GM12878 (cell line): ENCODE measurements around the gene E2F1.

Experiments used
- BCL3 ChIP-seq: IDR thresholded peaks from 2 replicates; pipeline ENCODE4 v1.6.1; 2011; ENCODE audit warnings: borderline replicate concordance, low read depth, mild to moderate bottlenecking, moderate library complexity, low read length; ENCODE audit not compliant: insufficient read depth, poor library complexity, severe bottlenecking
- BHLHE40 ChIP-seq, 2 experiments: fragments of 450-650 bp in 1 of 2; IDR thresholded peaks; 2 replicates each; pipeline ENCODE4 v1.6.1; 2011 to 2017; ENCODE audit warnings: low read depth in 2 of 2, borderline replicate concordance in 1 of 2, improper control_type of control experiment in 1 of 2, low read length in 1 of 2, mild to moderate bottlenecking in 1 of 2
- CTCF ChIP-seq, 3 experiments: IDR thresholded peaks in 2 of 3; conservative IDR thresholded peaks in 1 of 3; 2 replicates each; pipeline ENCODE4 v1.5.1; 2011; ENCODE audit warnings: low read depth in 3 of 3, low read length in 3 of 3, mild to moderate bottlenecking in 3 of 3, control low read depth in 2 of 3, moderate library complexity in 2 of 3, inconsistent platforms in 1 of 3, mixed read lengths in 1 of 3; ENCODE audit not compliant: control insufficient read depth in 2 of 3, insufficient read depth in 1 of 3; ENCODE audit errors: extremely low read depth in 1 of 3
- DPF2 ChIP-seq: fragments of 450-650 bp; IDR thresholded peaks from 2 replicates; pipeline ENCODE4 v1.6.1; 2017; ENCODE audit warnings: mild to moderate bottlenecking
- FOXM1 ChIP-seq: IDR thresholded peaks from 2 replicates; pipeline ENCODE4 v1.6.1; 2012; ENCODE audit warnings: low read depth, mild to moderate bottlenecking, inconsistent platforms, low read length, moderate library complexity
- JUNB ChIP-seq: IDR thresholded peaks from 2 replicates; pipeline ENCODE4 v1.6.1; 2016; ENCODE audit warnings: antibody characterized with exemption, mild to moderate bottlenecking
- POLR2A ChIP-seq: IDR thresholded peaks from 2 replicates; pipeline ENCODE4 v1.6.1; 2011; ENCODE audit warnings: low read depth, mild to moderate bottlenecking, low read length
- POU2F2 ChIP-seq: IDR thresholded peaks from 3 replicates; pipeline ENCODE4 v1.6.1; 2011; ENCODE audit warnings: low read depth, mild to moderate bottlenecking, low read length, borderline replicate concordance
- RFX5 ChIP-seq: IDR thresholded peaks from 2 replicates; pipeline ENCODE4 v1.6.1; 2011; ENCODE audit warnings: low read depth, low read length, improper control_type of control experiment
- SP1 ChIP-seq: IDR thresholded peaks from one replicate; pipeline ENCODE4 v1.6.1; 2011; ENCODE audit warnings: low read depth, low read length
- TAF1 ChIP-seq: IDR thresholded peaks from 2 replicates; pipeline ENCODE4 v1.6.1; 2011; ENCODE audit warnings: mild to moderate bottlenecking, low read depth, low read length, borderline replicate concordance
- ZNF24 ChIP-seq: fragments of 450-650 bp; IDR thresholded peaks from 2 replicates; pipeline ENCODE4 v1.6.1; 2017; ENCODE audit warnings: antibody characterized with exemption, mild to moderate bottlenecking
- ZZZ3 ChIP-seq: IDR thresholded peaks from 2 replicates; pipeline ENCODE4 v1.6.1; 2011; ENCODE audit warnings: low read depth; ENCODE audit not compliant: control insufficient read depth, insufficient read length
- TF ChIP-seq, protein P1 (sequence below): IDR thresholded peaks from 2 replicates; pipeline ENCODE4 v1.6.1; 2011; ENCODE audit warnings: borderline replicate concordance, low read depth, mild to moderate bottlenecking, moderate library complexity, mixed read lengths, low read length; ENCODE audit not compliant: insufficient read depth; ENCODE audit errors: extremely low read length

DNA sequence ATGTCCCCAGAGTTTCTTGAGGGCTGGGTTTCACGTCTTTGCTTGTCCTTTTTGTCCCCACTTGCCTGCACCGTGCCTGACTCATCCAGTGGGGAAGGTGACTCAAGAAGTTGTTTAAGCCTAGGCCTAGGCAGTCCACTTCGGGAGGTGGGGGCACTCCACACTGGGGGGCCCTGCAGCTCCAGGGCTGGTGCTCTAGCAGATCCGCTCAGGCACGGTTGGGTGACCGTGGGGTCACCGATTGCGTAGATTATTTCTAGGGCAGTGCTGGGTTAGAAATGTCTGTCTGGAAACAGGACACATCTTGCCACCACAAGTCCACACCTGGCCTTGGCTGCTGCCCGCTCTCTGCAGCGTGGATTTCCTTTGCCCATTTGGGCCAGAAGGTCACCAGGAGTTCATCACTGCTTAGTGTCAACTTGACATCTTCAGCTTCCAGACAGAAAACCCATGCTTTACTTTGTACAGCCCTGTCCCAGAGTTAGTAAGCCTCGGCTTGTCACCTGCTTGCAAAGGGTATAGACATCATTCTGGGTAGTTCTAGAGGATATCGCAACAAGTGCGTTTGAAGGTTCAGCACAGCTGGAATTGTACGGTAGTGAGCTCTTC, 37.7 kb downstream of the E2F1 start:
- TF ChIP-seq, protein P1, sequence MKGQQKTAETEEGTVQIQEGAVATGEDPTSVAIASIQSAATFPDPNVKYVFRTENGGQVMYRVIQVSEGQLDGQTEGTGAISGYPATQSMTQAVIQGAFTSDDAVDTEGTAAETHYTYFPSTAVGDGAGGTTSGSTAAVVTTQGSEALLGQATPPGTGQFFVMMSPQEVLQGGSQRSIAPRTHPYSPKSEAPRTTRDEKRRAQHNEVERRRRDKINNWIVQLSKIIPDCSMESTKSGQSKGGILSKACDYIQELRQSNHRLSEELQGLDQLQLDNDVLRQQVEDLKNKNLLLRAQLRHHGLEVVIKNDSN = no peak
- TF ChIP-seq TAF1 (no peak), ZNF24 (no peak), CTCF (IDR thresholded peaks at IDR 0.05 in 2 of 3, conservative IDR thresholded peaks at IDR 0.05 in 1 of 3; ENCODE audit: control insufficient read depth in 2 of 3, extremely low read depth in 1 of 3, insufficient read depth in 1 of 3, low read depth in 3 of 3, low read length in 3 of 3) (no peak), POLR2A (no peak), BCL3 (no peak), DPF2 (no peak), ZZZ3 (no peak), JUNB (no peak), FOXM1 (no peak), POU2F2 (no peak), SP1 (no peak), RFX5 (no peak), BHLHE40 (IDR thresholded peaks at IDR 0.05; ENCODE audit: borderline replicate concordance in 1 of 2, low read depth in 2 of 2, low read length in 1 of 2) (no peak)
